Endometrial microvascular endothelial cells (primary cell): ENCODE results near the gene KCNMB2. TPM values are rescaled to one million over a fixed set of nuclear protein-coding genes. Genes with fewer than 3 reads are reported as not detected.

Experiments used
- in situ Hi-C: cut with HindIII; loops from 2 replicates; pipeline ENCODE4 v1.10.0; 2017; ENCODE audit warnings: low sequenced_read_pairs, low pct_unique_long_range_greater_than_20kb; ENCODE audit errors: inconsistent ontology term
- total RNA-seq: library from RNA; depleted of rRNA; stranded (reverse); fragments of >200 nt; gene quantifications from one replicate; pipeline ENCODE4 v1.2.3, GENCODE V29; 2015; ENCODE audit errors: inconsistent ontology term

KCNMB2 gene
- total RNA-seq, 1 donor from 2014 or later = not detected

DNA sequence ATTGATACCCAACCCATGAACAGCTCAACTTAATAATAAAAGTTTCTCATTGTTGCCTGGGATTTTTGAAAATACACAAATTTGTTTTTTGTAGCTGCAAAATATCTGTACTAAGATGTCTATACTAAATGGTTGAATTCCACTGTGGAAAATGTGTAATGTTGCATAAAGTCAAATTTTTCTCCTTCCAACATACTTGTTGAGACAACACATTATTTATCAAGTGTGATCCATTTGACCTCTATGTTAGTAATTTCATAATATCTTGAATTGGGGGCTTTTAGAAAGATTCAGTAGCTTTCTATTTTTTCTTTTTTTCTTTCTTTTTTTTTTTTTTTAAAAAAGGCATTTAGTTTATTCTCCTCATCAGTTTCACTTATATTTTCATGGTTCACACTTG is 88.0 kb downstream of the KCNMB2 start:
- in situ Hi-C loops = no loop called here

DNA sequence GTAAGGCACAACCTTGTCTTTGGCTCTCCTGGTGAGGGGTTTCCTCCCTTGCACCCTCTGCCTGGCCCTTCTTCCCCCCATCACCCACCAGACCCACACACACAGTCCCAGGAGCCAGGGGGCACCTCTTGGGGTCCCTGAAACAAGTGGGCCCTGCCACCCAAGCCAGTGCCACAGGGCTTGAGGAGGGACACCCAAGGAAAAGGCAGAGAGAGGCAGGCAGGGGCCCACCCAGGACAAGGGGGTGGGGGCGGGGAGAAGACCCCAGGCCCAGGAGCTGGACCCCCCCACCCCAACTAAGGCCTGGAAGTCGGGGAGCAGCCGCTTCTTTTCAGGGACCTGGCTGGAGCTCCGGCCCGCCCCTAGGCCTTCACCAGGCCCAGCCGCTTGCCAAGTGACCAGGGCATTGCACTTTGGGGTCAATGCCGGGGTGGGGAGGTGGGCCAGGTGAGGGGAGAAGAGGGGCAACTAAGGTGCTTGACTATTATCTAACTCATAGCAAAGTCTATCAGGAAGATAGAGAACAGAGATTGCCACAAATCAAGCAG is 88.9 kb downstream of the KCNMB2 start:
- in situ Hi-C loops = no loop called here

GRCh38 chr3:178628037-178628436 is 91.8 kb downstream of the KCNMB2 start:
- in situ Hi-C loops = no loop called here

GRCh38 chr3:178629430-178630178 is 93.4 kb downstream of the KCNMB2 start:
- in situ Hi-C loops = no loop called here

DNA sequence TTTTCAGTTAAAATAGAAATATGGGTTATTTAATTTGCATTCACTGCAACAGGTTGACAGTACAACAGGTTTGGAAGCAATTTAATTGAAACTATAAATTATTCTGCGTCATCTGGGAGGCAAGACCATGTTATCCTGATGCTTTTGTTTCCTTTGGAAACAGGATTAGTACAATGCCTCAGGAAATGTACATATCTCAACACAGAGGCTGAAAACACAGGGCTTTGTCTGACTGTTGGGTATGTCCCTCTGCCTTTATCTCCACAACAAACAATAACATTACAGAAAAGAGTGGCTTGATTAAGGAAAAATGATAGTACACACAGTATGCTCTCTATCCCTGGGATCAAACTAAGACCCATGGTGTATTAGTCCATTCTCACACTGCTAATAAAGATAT is 95.7 kb downstream of the KCNMB2 start:
- in situ Hi-C loops = no loop called here

DNA sequence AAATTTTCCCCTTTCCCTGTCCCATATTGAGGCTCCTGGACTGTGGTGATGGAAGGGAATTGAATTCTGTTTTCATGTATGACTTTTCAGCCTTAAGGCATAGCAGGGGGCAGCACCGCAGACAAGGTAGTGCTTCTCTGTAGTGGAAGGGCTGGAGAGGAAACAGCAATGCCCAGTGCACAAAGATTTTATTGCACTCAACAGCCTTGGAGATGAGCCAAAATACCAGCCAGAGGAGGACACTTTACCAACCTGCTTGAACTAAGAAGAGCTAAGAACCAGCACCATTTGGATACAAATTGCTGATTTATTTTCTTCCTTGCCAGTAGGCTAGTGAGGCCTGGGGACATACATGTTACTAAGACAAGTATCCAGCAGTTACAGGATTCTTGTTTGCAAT is 98.7 kb downstream of the KCNMB2 start:
- in situ Hi-C loops = no loop called here

DNA sequence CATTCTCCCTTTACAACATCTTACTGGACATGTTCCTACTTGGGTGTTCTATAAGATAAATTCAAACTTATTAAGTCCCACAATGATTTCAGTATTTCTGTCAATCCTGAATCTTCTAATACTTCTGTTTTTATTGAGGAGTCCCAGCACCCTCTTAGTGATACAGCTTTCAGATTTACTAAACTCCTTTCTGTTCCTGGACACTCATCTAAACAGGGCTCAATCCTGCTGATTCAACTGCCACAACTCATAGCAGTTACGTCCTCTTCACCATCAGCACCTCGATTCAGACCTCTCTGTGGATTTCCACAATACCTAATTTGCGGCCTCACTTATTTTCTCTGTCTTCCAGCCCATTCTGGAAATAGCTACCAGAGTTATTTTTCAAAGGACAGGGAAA is 101.6 kb downstream of the KCNMB2 start:
- in situ Hi-C loops = no loop called here

DNA sequence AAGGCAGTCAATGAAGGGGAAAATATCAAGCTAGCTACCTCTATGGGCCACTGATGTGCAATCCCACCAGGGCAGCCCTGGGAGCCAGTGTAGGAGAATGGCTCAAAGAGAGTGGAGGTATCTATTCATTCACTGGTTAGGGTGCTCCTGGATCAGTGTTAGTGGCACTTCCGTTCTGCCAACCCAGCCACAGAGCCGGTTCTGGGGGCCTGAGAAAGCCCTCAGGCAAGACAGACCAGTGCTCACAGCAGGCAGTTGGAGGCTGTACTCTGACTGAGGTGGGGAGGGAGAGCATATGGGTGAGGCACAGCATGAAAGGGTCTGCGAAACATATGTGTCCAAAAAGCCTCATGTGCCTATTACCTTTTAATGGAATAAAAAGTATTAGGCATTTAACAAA is 109.3 kb downstream of the KCNMB2 start:
- in situ Hi-C loops = no loop called here

GRCh38 chr3:178646186-178646862 is 110.1 kb downstream of the KCNMB2 start:
- in situ Hi-C loops = no loop called here

DNA sequence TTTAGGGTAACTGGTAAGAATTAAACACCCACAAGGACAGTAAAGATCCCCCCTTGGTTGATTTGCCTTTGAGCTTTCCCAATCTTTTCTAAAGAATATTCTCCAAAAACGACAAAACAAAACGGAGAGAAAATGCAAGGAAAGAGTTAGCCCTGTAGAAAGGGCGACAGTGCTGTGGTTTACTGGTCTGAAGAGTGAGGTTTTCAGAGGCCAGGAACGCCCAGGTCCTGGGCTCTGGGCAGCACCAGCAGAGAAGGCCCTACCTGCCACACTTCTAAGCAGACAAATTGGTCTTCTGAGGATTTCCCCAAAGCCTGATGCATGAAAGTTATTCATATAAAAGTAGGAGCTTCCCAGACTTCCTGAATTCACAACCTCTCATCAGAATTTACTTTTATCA is 119.3 kb downstream of the KCNMB2 start:
- in situ Hi-C loops = no loop called here

DNA sequence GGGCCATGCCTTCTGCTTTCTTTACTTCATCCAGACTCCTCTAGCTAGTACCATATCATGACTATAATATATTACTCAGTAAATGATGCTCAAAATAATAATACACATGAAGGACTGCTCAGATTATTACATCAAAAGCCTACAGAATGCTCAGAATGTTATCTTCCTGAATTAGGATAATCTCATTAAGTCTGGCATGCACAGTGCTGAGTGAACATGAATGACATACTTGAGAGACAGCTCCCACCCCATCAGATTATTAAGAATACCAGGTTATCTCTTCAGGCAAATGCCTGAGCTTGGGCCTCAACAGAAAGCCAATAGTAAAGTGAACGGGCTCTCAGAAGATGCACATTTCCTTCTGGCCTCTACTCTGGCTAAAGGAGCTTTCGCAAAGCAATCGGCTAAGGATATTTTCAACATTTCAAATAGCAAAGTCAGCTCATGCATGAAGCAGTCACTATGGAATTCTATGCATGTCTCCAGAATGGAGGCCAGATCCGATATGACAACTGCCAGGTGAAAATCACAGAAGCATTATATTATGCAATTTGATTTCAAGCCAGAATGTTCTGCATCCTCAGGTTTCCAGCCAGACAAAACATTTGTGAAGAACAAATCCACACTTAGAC is 122.6 kb downstream of the KCNMB2 start:
- in situ Hi-C loops = no loop called here

DNA sequence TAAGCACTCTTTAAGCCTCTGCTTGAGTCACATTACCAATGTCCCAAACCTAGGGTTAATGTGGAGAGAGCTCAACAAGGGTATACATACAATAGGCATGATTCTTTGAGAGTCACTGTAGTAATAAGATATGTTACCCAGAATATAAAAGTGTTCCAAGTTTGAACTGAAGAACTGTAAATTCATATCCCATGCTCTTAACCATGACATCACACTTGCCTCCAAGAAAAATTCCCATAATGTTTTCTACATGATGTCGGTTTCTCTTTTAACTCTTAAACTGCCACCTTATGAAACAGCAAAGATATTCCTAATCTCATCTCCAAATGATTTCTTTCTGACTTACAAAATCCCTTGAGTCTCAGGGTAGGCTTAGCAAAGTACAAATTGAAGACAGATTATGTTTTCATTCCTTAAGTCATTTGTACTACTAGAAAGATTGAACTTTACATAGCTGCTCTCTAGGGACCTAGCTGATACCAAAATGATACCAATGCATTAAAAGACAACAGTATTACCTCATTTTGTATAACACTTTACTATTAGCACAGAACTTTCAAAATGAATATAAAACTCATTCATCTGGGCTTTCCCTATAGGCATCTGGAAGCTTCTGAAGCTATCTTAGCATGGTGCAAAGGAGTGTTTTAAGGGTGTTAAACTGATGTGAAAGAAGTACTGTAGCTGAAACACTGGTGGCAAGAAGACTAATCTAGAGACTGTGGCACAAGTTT is 127.1 kb downstream of the KCNMB2 start:
- in situ Hi-C loops = no loop called here

GRCh38 chr3:178665747-178666146 is 129.5 kb downstream of the KCNMB2 start:
- in situ Hi-C loops = no loop called here

- in situ Hi-C loops = no loop called here
Observed at GRCh38 chr3:178669022-178669601, 132.9 kb downstream of the KCNMB2 start.

DNA sequence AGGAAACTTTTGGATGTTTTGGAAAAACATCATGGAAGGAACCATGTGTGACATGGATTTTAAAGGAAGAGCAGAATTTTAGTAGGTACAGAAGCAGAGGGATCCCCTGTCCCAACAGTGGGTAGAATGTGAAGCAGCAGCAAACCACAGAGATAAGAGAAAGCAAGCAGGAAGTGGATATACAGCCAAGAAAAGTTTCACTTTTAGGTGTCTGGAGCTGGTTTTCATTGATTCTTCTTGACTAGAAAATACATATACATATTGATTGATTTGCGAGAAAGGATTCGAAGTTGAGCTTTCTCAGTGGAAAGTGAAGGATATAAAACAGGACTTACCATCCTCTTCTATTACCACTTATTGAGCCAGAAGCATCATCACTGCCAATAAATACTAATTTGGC is 133.5 kb downstream of the KCNMB2 start:
- in situ Hi-C loops = no loop called here

DNA sequence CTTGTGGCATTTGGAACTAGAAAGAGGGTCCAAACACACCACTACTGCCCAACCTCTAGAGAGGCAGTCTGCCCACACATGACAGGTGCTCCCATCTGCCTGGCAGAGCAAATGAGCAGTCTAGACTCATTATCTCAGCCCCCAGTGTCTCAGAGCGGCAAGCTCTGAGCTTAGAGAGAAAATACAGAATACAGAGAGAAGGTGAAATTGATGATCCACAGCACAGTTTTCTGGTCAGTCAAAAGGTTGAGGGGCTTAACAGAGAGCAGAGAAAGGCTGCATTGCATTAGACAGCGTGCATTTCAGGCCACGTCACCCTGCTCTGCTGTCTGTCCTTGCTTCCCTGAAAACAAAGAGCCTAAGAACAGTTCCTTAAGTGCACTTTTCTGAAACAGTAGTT is 135.1 kb downstream of the KCNMB2 start:
- in situ Hi-C loops = no loop called here

DNA sequence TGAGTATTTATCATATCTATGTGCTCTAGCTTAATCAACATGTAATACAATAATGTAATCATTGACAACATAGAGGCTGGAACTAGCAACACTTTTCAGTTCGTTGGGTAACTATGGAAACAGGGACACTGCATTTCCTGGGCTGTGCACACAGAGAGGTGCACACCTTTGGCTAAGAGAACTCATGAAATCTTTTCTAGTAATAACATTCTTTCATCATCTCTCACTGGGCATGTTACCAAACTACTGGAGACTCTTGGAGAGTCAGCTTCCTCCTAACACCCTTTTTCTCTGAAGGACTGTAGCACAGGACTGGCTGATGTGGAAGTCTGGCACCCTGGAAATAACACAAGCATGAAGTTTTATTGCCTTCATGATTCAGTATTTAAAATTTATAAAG is 135.6 kb downstream of the KCNMB2 start:
- in situ Hi-C loops = no loop called here

DNA sequence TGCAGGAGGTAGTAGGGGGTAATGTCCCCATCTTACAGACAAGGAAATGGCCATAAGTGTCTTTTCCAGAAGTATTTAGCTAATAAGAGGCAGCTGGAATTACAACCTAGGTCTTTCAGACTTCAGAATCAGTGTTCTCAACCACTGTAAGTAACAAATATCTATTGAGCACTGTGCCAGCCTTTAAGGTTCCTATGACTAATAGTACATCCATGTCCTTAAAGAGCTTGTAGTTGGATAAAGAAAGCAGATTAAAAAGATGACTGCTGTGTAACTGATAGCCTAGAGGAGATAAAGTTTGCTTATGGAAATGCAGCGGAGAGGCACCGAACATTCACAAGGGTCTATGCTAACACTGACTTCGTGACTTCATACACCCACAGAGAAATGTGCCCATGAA is 136.0 kb downstream of the KCNMB2 start:
- in situ Hi-C loops = no loop called here

- in situ Hi-C loops = no loop called here
Observed at GRCh38 chr3:178673529-178673928, 137.3 kb downstream of the KCNMB2 start.
